ENCODE measurements around the gene EIF4G1. TPM values are rescaled to one million over a fixed set of nuclear protein-coding genes. Genes with fewer than 3 reads are reported as not detected.

The EIF4G1 gene
- total RNA-seq, 1 donor from 2014 or later = 490 TPM

GRCh38 chr3:184289426-184289938 is 24.9 kb upstream of the EIF4G1 start:
- no peak overlapping the region for H3K4me3 ChIP-seq (ENCODE audit: insufficient read depth, low read depth, low read length)
- Mint-ChIP-seq H3K4me3 (ENCODE audit: unreplicated experiment) (no peak overlapping the region), H3K27ac (ENCODE audit: unreplicated experiment) (no peak overlapping the region), H3K4me1 (ENCODE audit: low read depth, unreplicated experiment) (no peaks in the 10 kb centered on the region), H3K27me3 (ENCODE audit: low read depth, unreplicated experiment) (peaks cover 29% of the 10 kb centered on the region), H3K9me3 (ENCODE audit: unreplicated experiment) (no peaks in the 10 kb centered on the region), H3K36me3 (ENCODE audit: low read depth, unreplicated experiment) (no peaks in the 10 kb centered on the region)
- no peaks in the 10 kb centered on the region for H3K4me1 ChIP-seq (ENCODE audit: insufficient read depth, low read length)
- no peak overlapping the region for H2AFZ ChIP-seq (ENCODE audit: low read depth, low read length)
- H3K9me3 ChIP-seq (ENCODE audit: insufficient read depth, low read depth, low read length) = no peaks in the 10 kb centered on the region
- peaks cover 3% of the 10 kb centered on the region for H3K27me3 ChIP-seq (ENCODE audit: insufficient read depth, low read length)
- DNase-seq (ENCODE audit: low read depth) = peak; percentile 8
- no peak overlapping the region for H3K9ac ChIP-seq (ENCODE audit: low read length)
- TF ChIP-seq EZH2 (IDR thresholded peaks at IDR 0.05; ENCODE audit: insufficient read depth, low read length) = no peak
- TF ChIP-seq CTCF (IDR thresholded peaks at IDR 0.05; ENCODE audit: insufficient read depth, low read depth, low read length) = peak; percentile 58
- H3K36me3 ChIP-seq (ENCODE audit: insufficient read depth, low read length) = no peaks in the 10 kb centered on the region
- H3K27ac ChIP-seq (ENCODE audit: low read depth, low read length) = no peak overlapping the region
- no peaks in the 10 kb centered on the region for H4K20me1 ChIP-seq (ENCODE audit: insufficient read depth, low read length)
- peak; percentile 75 for FAIRE-seq
- no peaks in the 10 kb centered on the region for H3K79me2 ChIP-seq (ENCODE audit: insufficient read depth, low read length)
- H3K4me2 ChIP-seq (ENCODE audit: low read length) = no peak overlapping the region

GRCh38 chr3:184290331-184290730 is 24.1 kb upstream of the EIF4G1 start:
- TF ChIP-seq EZH2 (IDR thresholded peaks at IDR 0.05; ENCODE audit: insufficient read depth, low read length) = no peak
- no peak for TF ChIP-seq CTCF (IDR thresholded peaks at IDR 0.05; ENCODE audit: insufficient read depth, low read depth, low read length)
- DNase-seq (ENCODE audit: low read depth) (no peak), FAIRE-seq (no peak)
- peaks cover 34% of the 10 kb centered on the region for H3K27me3 Mint-ChIP-seq (ENCODE audit: low read depth, unreplicated experiment)
- Histone ChIP-seq H3K27ac (ENCODE audit: low read depth, low read length) (no peak overlapping the region), H3K4me1 (ENCODE audit: insufficient read depth, low read length) (no peaks in the 10 kb centered on the region), H3K9ac (ENCODE audit: low read length) (no peak overlapping the region), H4K20me1 (ENCODE audit: insufficient read depth, low read length) (no peaks in the 10 kb centered on the region), H3K4me3 (ENCODE audit: insufficient read depth, low read depth, low read length) (no peak overlapping the region), H3K9me3 (ENCODE audit: insufficient read depth, low read depth, low read length) (no peaks in the 10 kb centered on the region), H2AFZ (ENCODE audit: low read depth, low read length) (no peak overlapping the region), H3K4me2 (ENCODE audit: low read length) (no peak overlapping the region), H3K27me3 (ENCODE audit: insufficient read depth, low read length) (peaks cover 3% of the 10 kb centered on the region), H3K79me2 (ENCODE audit: insufficient read depth, low read length) (no peaks in the 10 kb centered on the region), H3K36me3 (ENCODE audit: insufficient read depth, low read length) (no peaks in the 10 kb centered on the region)
- H3K4me1 Mint-ChIP-seq (ENCODE audit: low read depth, unreplicated experiment) = no peaks in the 10 kb centered on the region
- no peaks in the 10 kb centered on the region for H3K36me3 Mint-ChIP-seq (ENCODE audit: low read depth, unreplicated experiment)
- H3K27ac Mint-ChIP-seq (ENCODE audit: unreplicated experiment) = no peak overlapping the region
- peaks cover 2% of the 10 kb centered on the region for H3K9me3 Mint-ChIP-seq (ENCODE audit: unreplicated experiment)
- H3K4me3 Mint-ChIP-seq (ENCODE audit: unreplicated experiment) = no peak overlapping the region

- H3K36me3 Mint-ChIP-seq (ENCODE audit: low read depth, unreplicated experiment) = no peaks in the 10 kb centered on the region
- H3K27me3 Mint-ChIP-seq (ENCODE audit: low read depth, unreplicated experiment) = peaks cover 36% of the 10 kb centered on the region
- Histone ChIP-seq H3K4me3 (ENCODE audit: insufficient read depth, low read depth, low read length) (no peak overlapping the region), H3K36me3 (ENCODE audit: insufficient read depth, low read length) (no peaks in the 10 kb centered on the region), H3K9me3 (ENCODE audit: insufficient read depth, low read depth, low read length) (no peaks in the 10 kb centered on the region), H4K20me1 (ENCODE audit: insufficient read depth, low read length) (no peaks in the 10 kb centered on the region), H2AFZ (ENCODE audit: low read depth, low read length) (no peak overlapping the region), H3K27ac (ENCODE audit: low read depth, low read length) (no peak overlapping the region), H3K4me2 (ENCODE audit: low read length) (no peak overlapping the region), H3K9ac (ENCODE audit: low read length) (no peak overlapping the region), H3K79me2 (ENCODE audit: insufficient read depth, low read length) (no peaks in the 10 kb centered on the region), H3K4me1 (ENCODE audit: insufficient read depth, low read length) (no peaks in the 10 kb centered on the region), H3K27me3 (ENCODE audit: insufficient read depth, low read length) (peaks cover 2% of the 10 kb centered on the region)
- peaks cover 2% of the 10 kb centered on the region for H3K9me3 Mint-ChIP-seq (ENCODE audit: unreplicated experiment)
- no peaks in the 10 kb centered on the region for H3K4me1 Mint-ChIP-seq (ENCODE audit: low read depth, unreplicated experiment)
- FAIRE-seq (no peak), DNase-seq (ENCODE audit: low read depth) (no peak)
- no peak overlapping the region for H3K4me3 Mint-ChIP-seq (ENCODE audit: unreplicated experiment)
- H3K27ac Mint-ChIP-seq (ENCODE audit: unreplicated experiment) = peak overlapping the region; percentile 34
- no peak for TF ChIP-seq EZH2 (IDR thresholded peaks at IDR 0.05; ENCODE audit: insufficient read depth, low read length)
- no peak for TF ChIP-seq CTCF (IDR thresholded peaks at IDR 0.05; ENCODE audit: insufficient read depth, low read depth, low read length)
These were observed 23.2 kb upstream of the EIF4G1 start for GRCh38 chr3:184291044-184291737.

Measured in astrocyte (in vitro differentiated cells and primary cell).